Right atrium auricular region (tissue), 2 donors: ENCODE data around the gene BABAM2. TPM values are rescaled to one million over a fixed set of nuclear protein-coding genes. Genes with fewer than 3 reads are reported as not detected.

ENCODE experiments used
- DNase-seq: peaks from one replicate; pipeline ENCODE4 v3.0.0-alpha.2; 2019; ENCODE audit warnings: low spot score
- H3K27ac ChIP-seq, 2 donors: fragments of 200-600 bp; sonication (generic); 1 replicate in 1 of 2; 2 replicates in 1 of 2; pipeline ENCODE4 v1.5.1; 2016 to 2019
- H3K27me3 ChIP-seq, 2 donors: fragments of 200-600 bp; sonication (generic); one replicate each; pipeline versions ENCODE4 v1.5.1 to v1.6.0; 2017 to 2019
- H3K36me3 ChIP-seq: fragments of 200-600 bp; sonication (generic); one replicate; pipeline ENCODE4 v1.5.1; 2016
- H3K4me1 ChIP-seq, 2 donors: fragments of 200-600 bp; sonication (generic); one replicate each; pipeline versions ENCODE4 v1.5.1 to v1.6.0; 2017 to 2019
- H3K4me3 ChIP-seq, 2 donors: fragments of 200-600 bp; sonication (generic); 1 replicate in 1 of 2; 2 replicates in 1 of 2; pipeline ENCODE4 v1.5.1; 2017 to 2019; ENCODE audit warnings: mild to moderate bottlenecking in 1 of 2, moderate library complexity in 1 of 2
- H3K9me3 ChIP-seq, 2 donors: fragments of 200-600 bp; sonication (generic); one replicate each; pipeline ENCODE4 v1.5.1; 2019
- total RNA-seq, 2 donors: library from RNA; depleted of rRNA; stranded (reverse); fragments of >200 nt; gene quantifications; one replicate each; pipeline ENCODE4 v1.1.0, GENCODE V29; 2016
- TF ChIP-seq, protein P1 (sequence below), 2 donors: fragments of 200-600 bp; sonication (generic); IDR thresholded peaks; one replicate each; pipeline ENCODE4 v1.5.1; 2019; ENCODE audit warnings: antibody characterized with exemption in 2 of 2

BABAM2 gene
- total RNA-seq, 2 donors from 2014 or later: 58.8 to 60.6 TPM

- no peak for DNase-seq
- TF ChIP-seq, protein P1, sequence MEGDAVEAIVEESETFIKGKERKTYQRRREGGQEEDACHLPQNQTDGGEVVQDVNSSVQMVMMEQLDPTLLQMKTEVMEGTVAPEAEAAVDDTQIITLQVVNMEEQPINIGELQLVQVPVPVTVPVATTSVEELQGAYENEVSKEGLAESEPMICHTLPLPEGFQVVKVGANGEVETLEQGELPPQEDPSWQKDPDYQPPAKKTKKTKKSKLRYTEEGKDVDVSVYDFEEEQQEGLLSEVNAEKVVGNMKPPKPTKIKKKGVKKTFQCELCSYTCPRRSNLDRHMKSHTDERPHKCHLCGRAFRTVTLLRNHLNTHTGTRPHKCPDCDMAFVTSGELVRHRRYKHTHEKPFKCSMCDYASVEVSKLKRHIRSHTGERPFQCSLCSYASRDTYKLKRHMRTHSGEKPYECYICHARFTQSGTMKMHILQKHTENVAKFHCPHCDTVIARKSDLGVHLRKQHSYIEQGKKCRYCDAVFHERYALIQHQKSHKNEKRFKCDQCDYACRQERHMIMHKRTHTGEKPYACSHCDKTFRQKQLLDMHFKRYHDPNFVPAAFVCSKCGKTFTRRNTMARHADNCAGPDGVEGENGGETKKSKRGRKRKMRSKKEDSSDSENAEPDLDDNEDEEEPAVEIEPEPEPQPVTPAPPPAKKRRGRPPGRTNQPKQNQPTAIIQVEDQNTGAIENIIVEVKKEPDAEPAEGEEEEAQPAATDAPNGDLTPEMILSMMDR (IDR thresholded peaks at IDR 0.05): no peak
- H3K4me1 ChIP-seq: no peaks in the 10 kb centered on the region
These were observed 89.7 kb downstream of the BABAM2 start for GRCh38 chr2:27980242-27980641.

GRCh38 chr2:27984153-27984552 is 93.6 kb downstream of the BABAM2 start:
- no peak for DNase-seq
- Histone ChIP-seq H3K36me3 (no peaks in the 10 kb centered on the region), H3K9me3 (no peaks in the 10 kb centered on the region), H3K27ac (no peak overlapping the region), H3K4me3 (no peak overlapping the region), H3K4me1 (peaks cover 0 to 8% of the 10 kb centered on the region in 2 donors), H3K27me3 (no peaks in the 10 kb centered on the region)
- TF ChIP-seq, protein P1 (IDR thresholded peaks at IDR 0.05): no peak

More at GRCh38 chr2:27980242-27980641, 89.7 kb downstream of the BABAM2 start:
- H3K27ac ChIP-seq: no peak overlapping the region
- no peak overlapping the region for H3K4me3 ChIP-seq
- no peaks in the 10 kb centered on the region for H3K9me3 ChIP-seq
- H3K27me3 ChIP-seq: no peaks in the 10 kb centered on the region
- H3K36me3 ChIP-seq: no peaks in the 10 kb centered on the region

DNA sequence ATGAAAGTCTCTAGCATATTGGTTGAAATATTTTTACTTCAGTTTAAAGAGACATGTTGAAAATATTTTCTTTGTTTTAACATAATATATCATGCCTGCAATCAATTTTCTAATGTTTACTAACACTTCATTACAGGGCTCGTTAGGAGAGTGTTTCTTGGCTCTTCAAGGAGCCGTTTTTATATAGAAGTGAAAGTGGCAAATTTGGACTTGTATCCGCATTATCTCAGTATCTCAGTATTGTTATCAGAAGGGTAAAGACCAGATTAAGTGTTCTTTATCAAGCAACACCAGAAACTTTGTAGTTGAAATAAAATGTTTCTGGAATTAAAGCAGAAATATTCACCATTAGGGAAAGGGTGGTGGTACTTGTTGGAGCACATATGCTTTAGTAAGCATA is 97.8 kb downstream of the BABAM2 start:
- DNase-seq: no peak
- Histone ChIP-seq H3K36me3 (no peaks in the 10 kb centered on the region), H3K4me3 (no peak overlapping the region), H3K27ac (no peak overlapping the region), H3K27me3 (no peaks in the 10 kb centered on the region), H3K9me3 (no peaks in the 10 kb centered on the region), H3K4me1 (peaks cover 0 to 15% of the 10 kb centered on the region in 2 donors)
- TF ChIP-seq, protein P1 (IDR thresholded peaks at IDR 0.05): no peak

DNA sequence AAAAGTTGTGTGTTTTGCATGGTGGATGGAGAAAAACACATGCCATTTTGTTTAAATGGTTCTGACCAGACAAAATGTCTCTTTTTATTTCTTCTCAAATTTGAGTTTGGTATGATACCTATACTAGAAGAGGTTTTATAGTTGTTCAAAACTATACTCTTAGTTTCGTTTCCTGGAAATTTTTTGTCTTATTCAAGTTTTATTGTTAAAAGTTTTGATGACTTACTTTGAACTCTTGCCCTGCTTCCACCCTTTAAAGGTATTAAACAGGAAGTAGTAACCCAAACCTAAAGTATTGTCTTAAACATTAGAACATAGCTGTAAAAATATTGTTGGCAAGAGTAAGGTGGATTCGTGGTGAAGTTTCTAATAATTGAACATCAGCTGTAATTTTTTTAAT is 98.2 kb downstream of the BABAM2 start:
- H3K4me1 ChIP-seq: peaks cover 0 to 20% of the 10 kb centered on the region in 2 donors
- DNase-seq: no peak
- no peaks in the 10 kb centered on the region for H3K36me3 ChIP-seq
- H3K9me3 ChIP-seq: no peaks in the 10 kb centered on the region
- no peak overlapping the region for H3K27ac ChIP-seq
- TF ChIP-seq, protein P1 (IDR thresholded peaks at IDR 0.05): no peak
- H3K4me3 ChIP-seq: no peak overlapping the region
- no peaks in the 10 kb centered on the region for H3K27me3 ChIP-seq

- Histone ChIP-seq H3K36me3 (no peaks in the 10 kb centered on the region), H3K27ac (no peak overlapping the region), H3K4me1 (peaks cover 0 to 22% of the 10 kb centered on the region in 2 donors), H3K4me3 (no peak overlapping the region), H3K27me3 (no peaks in the 10 kb centered on the region), H3K9me3 (no peaks in the 10 kb centered on the region)
- TF ChIP-seq, protein P1 (IDR thresholded peaks at IDR 0.05): no peak
- DNase-seq: no peak
These were observed 98.6 kb downstream of the BABAM2 start for GRCh38 chr2:27989149-27989548.

- no peaks in the 10 kb centered on the region for H3K27me3 ChIP-seq
- no peaks in the 10 kb centered on the region for H3K36me3 ChIP-seq
- no peak overlapping the region for H3K27ac ChIP-seq
- no peak overlapping the region for H3K4me3 ChIP-seq
- no peaks in the 10 kb centered on the region for H3K9me3 ChIP-seq
- peaks cover 0 to 22% of the 10 kb centered on the region in 2 donors for H3K4me1 ChIP-seq
- DNase-seq: no peak
- TF ChIP-seq, protein P1 (IDR thresholded peaks at IDR 0.05): no peak
These were observed 99.6 kb downstream of the BABAM2 start for GRCh38 chr2:27990030-27990590.
